D721Med (cell line): Measurements from ENCODE around the gene GPR152.

ENCODE experiments used
- DNase-seq: peaks from one replicate; pipeline ENCODE4 v3.0.0; 2011; ENCODE audit warnings: low spot score; ENCODE audit not compliant: insufficient read length
- FAIRE-seq: peaks from 2 replicates; lab custom pipeline; 2011; peaks lifted over from hg19 to GRCh38; lab: Jason Lieb, UNC
- CTCF ChIP-seq: IDR thresholded peaks from 2 replicates; pipeline ENCODE4 v1.5.1; 2012; ENCODE audit warnings: mild to moderate bottlenecking, control low read depth; ENCODE audit not compliant: insufficient read depth; ENCODE audit errors: missing control alignments

The GPR152 gene

GRCh38 chr11:67449116-67449844 is 3.2 kb downstream of the GPR152 start:
- no peak for TF ChIP-seq CTCF
- FAIRE-seq: no peak
- no peak for DNase-seq

GRCh38 chr11:67448220-67448609 is 4.3 kb downstream of the GPR152 start:
- no peak for FAIRE-seq
- no peak for TF ChIP-seq CTCF
- no peak for DNase-seq

- FAIRE-seq: no peak
- TF ChIP-seq CTCF: no peak
- no peak for DNase-seq
These were observed 7.0 kb downstream of the GPR152 start for GRCh38 chr11:67445515-67445914.

- DNase-seq (no peak), FAIRE-seq (no peak)
- no peak for TF ChIP-seq CTCF
These were observed 9.8 kb downstream of the GPR152 start for GRCh38 chr11:67442504-67443404.

GRCh38 chr11:67441731-67442351 is 10.7 kb downstream of the GPR152 start:
- DNase-seq (no peak), FAIRE-seq (no peak)
- TF ChIP-seq CTCF: no peak

- no peak for DNase-seq
These were observed 11.4 kb downstream of the GPR152 start for GRCh38 chr11:67441098-67441563.

More at GRCh38 chr11:67441098-67441563, 11.4 kb downstream of the GPR152 start:
- no peak for FAIRE-seq
- TF ChIP-seq CTCF: no peak
